SK-N-MC (cell line): Measurements from ENCODE around the gene CDC42SE2.
"Not testable (repeated sequence)": the region's sequence is repeated elsewhere in the genome, so short reads cannot be mapped to it uniquely, and the experiment has no call there.

Source experiments
- DNase-seq: peaks from one replicate; pipeline ENCODE4 v3.0.0-alpha.2; 2011; ENCODE audit warnings: low read depth, low spot score
- H3K27ac ChIP-seq: fragments of 200-600 bp; sonication (generic); 2 replicates; pipeline ENCODE4 v1.5.1; 2016; ENCODE audit warnings: mixed run types
- H3K36me3 ChIP-seq: fragments of 200-600 bp; sonication (generic); 2 replicates; pipeline ENCODE4 v1.6.1; 2017; ENCODE audit warnings: antibody characterized with exemption, low read length, mixed read lengths; ENCODE audit not compliant: insufficient read depth
- H3K4me3 ChIP-seq: fragments of 200-600 bp; sonication (generic); 2 replicates; pipeline ENCODE4 v1.5.1; 2016
- H3K9ac ChIP-seq: fragments of 200-600 bp; sonication (generic); 2 replicates; pipeline ENCODE4 v1.8.0; 2017; ENCODE audit warnings: mixed run types, mixed read lengths; ENCODE audit not compliant: insufficient read length
- H3K9me3 ChIP-seq: fragments of 200-600 bp; sonication (generic); 2 replicates; pipeline ENCODE4 v1.6.1; 2017; ENCODE audit warnings: low read depth, mild to moderate bottlenecking, antibody characterized with exemption, low read length, moderate library complexity, mixed read lengths
- EZH2 ChIP-seq: fragments of 200-600 bp; sonication (generic); IDR thresholded peaks from one replicate; pipeline ENCODE4 v1.6.1; 2017; ENCODE audit warnings: antibody characterized with exemption
- FOXP2 ChIP-seq: optimal IDR thresholded peaks from 2 replicates; pipeline ENCODE3; 2011; ENCODE audit warnings: mild to moderate bottlenecking, moderate library complexity; ENCODE audit not compliant: insufficient read depth; ENCODE audit errors: extremely low read length, control extremely low read depth
- POLR2AphosphoS5 ChIP-seq: IDR thresholded peaks from 2 replicates; pipeline ENCODE4 v1.6.1; 2012; ENCODE audit warnings: mild to moderate bottlenecking, low read depth, low read length, borderline replicate concordance

CDC42SE2 gene

GRCh38 chr5:131296213-131296672 lies 32.4 kb downstream of the CDC42SE2 start:
- peaks cover 15% of the 10 kb centered on the region for H3K36me3 ChIP-seq
- no peak for DNase-seq
- H3K27ac ChIP-seq: peak overlapping the region; percentile 4; the same call in 1 of the 2 replicates

GRCh38 chr5:131297886-131298285 lies 34.0 kb downstream of the CDC42SE2 start:
- no peak overlapping the region for H3K9ac ChIP-seq
- no peaks in the 10 kb centered on the region for H3K9me3 ChIP-seq
- TF ChIP-seq FOXP2: no peak
- TF ChIP-seq POLR2AphosphoS5: no peak
- no peak for TF ChIP-seq EZH2
- no peak for DNase-seq
- no peak overlapping the region for H3K27ac ChIP-seq
- H3K4me3 ChIP-seq: no peak overlapping the region
- H3K36me3 ChIP-seq: peaks cover 10% of the 10 kb centered on the region

More at GRCh38 chr5:131296213-131296672, 32.4 kb downstream of the CDC42SE2 start:
- TF ChIP-seq FOXP2 (no peak), POLR2AphosphoS5 (no peak), EZH2 (no peak)
- Histone ChIP-seq H3K9me3 (no peaks in the 10 kb centered on the region), H3K4me3 (no peak overlapping the region), H3K9ac (no peak overlapping the region)

- no peak for DNase-seq
- Histone ChIP-seq H3K9ac (no peak overlapping the region), H3K9me3 (no peaks in the 10 kb centered on the region), H3K36me3 (peaks cover 10% of the 10 kb centered on the region), H3K4me3 (no peak overlapping the region), H3K27ac (no peak overlapping the region)
- TF ChIP-seq FOXP2 (no peak), EZH2 (no peak), POLR2AphosphoS5 (no peak)
Measured at GRCh38 chr5:131299465-131299864, 35.6 kb downstream of the CDC42SE2 start.

GRCh38 chr5:131302506-131302905 lies 38.7 kb downstream of the CDC42SE2 start:
- no peak overlapping the region for H3K9ac ChIP-seq
- H3K9me3 ChIP-seq: peaks cover 5% of the 10 kb centered on the region; the same call in 1 of the 2 replicates
- DNase-seq: no peak
- H3K36me3 ChIP-seq: peaks cover 17% of the 10 kb centered on the region
- peak overlapping the region; percentile 75 for H3K27ac ChIP-seq
- TF ChIP-seq EZH2: no peak
- TF ChIP-seq POLR2AphosphoS5: no peak
- no peak for TF ChIP-seq FOXP2
- H3K4me3 ChIP-seq: no peak overlapping the region

- Histone ChIP-seq H3K9me3 (peaks cover 5% of the 10 kb centered on the region; the same call in 1 of the 2 replicates), H3K4me3 (0 out of 2 replicates have a peak overlapping the region, but pooled peaks have one; percentile 15), H3K9ac (no peak overlapping the region), H3K27ac (peak overlapping the region; percentile 75), H3K36me3 (peaks cover 15% of the 10 kb centered on the region)
- no peak for TF ChIP-seq FOXP2
- no peak for TF ChIP-seq POLR2AphosphoS5
- TF ChIP-seq EZH2: no peak
- DNase-seq: peak; percentile 39
Measured at GRCh38 chr5:131303537-131303936, 39.7 kb downstream of the CDC42SE2 start.

GRCh38 chr5:131304414-131304813 lies 40.6 kb downstream of the CDC42SE2 start:
- no peak overlapping the region for H3K9ac ChIP-seq
- H3K27ac ChIP-seq: peak overlapping the region; percentile 70
- H3K4me3 ChIP-seq: no peak overlapping the region
- H3K9me3 ChIP-seq: peaks cover 5% of the 10 kb centered on the region; the same call in 1 of the 2 replicates
- DNase-seq: no peak
- H3K36me3 ChIP-seq: peaks cover 9% of the 10 kb centered on the region
- TF ChIP-seq POLR2AphosphoS5 (no peak), EZH2 (no peak), FOXP2 (no peak)

- H3K27ac ChIP-seq: peak overlapping the region; percentile 70; the same call in 1 of the 2 replicates
- DNase-seq: no peak
- peaks cover 5% of the 10 kb centered on the region; the same call in 1 of the 2 replicates for H3K9me3 ChIP-seq
- H3K36me3 ChIP-seq: peaks cover 7% of the 10 kb centered on the region; the same call in 1 of the 2 replicates
- H3K4me3 ChIP-seq: no peak overlapping the region
- TF ChIP-seq POLR2AphosphoS5 (no peak), EZH2 (no peak), FOXP2 (no peak)
- H3K9ac ChIP-seq: no peak overlapping the region
Measured at GRCh38 chr5:131305138-131305689, 41.4 kb downstream of the CDC42SE2 start.

- Histone ChIP-seq H3K4me3 (no peak overlapping the region), H3K9me3 (peaks cover 5% of the 10 kb centered on the region; the same call in 1 of the 2 replicates), H3K27ac (no peak overlapping the region), H3K36me3 (peaks cover 7% of the 10 kb centered on the region; the same call in 1 of the 2 replicates), H3K9ac (no peak overlapping the region)
- TF ChIP-seq EZH2 (no peak), FOXP2 (no peak), POLR2AphosphoS5 (no peak)
- DNase-seq: no peak
Measured at GRCh38 chr5:131305906-131306305, 42.1 kb downstream of the CDC42SE2 start.

GRCh38 chr5:131312235-131312772 lies 48.5 kb downstream of the CDC42SE2 start:
- peaks cover 21% of the 10 kb centered on the region for H3K36me3 ChIP-seq
- not testable (repeated sequence) for H3K4me3 ChIP-seq, H3K27ac ChIP-seq, H3K9ac ChIP-seq, H3K9me3 ChIP-seq, DNase-seq
